ENCODE results near the gene DACH1.

GRCh38 chr13:71727662-71728061 is 139.3 kb downstream of the DACH1 start:
- no peak for TF ChIP-seq POLR2A (IDR thresholded peaks at IDR 0.05; ENCODE audit: low read depth, low read length)
- no peak for TF ChIP-seq CTCF (IDR thresholded peaks at IDR 0.05; ENCODE audit: extremely low read depth in 1 of 2, insufficient read depth in 1 of 2, low read depth in 1 of 2, low read length in 2 of 2)
- TF ChIP-seq POLR2AphosphoS5 (IDR thresholded peaks at IDR 0.05; ENCODE audit: insufficient read depth, low read depth, low read length) = no peak
- TF ChIP-seq EZH2 (IDR thresholded peaks at IDR 0.05; ENCODE audit: borderline replicate concordance, low read depth, low read length, severe bottlenecking) = no peak

Measured in endothelial cell of umbilical vein (primary cell).